Liver (tissue), 9 donors: Measurements from ENCODE around the gene ANKS3. TPM values are rescaled to one million over a fixed set of nuclear protein-coding genes. Genes with fewer than 3 reads are reported as not detected.

Experiments
- DNase-seq: peaks from one replicate; pipeline ENCODE4 v3.0.0-alpha.2; 2017; ENCODE audit warnings: low spot score
- H3K27ac ChIP-seq, 2 donors: one replicate each; pipeline ENCODE4 v1.7.0; 2013; ENCODE audit warnings: inconsistent platforms in 2 of 2, low read length in 2 of 2, control low read depth in 1 of 2, low read depth in 1 of 2, mild to moderate bottlenecking in 1 of 2
- H3K27me3 ChIP-seq, 4 donors: one replicate each; pipeline versions ENCODE4 v1.6.1 to v1.7.0; 2013; ENCODE audit warnings: low read length in 3 of 4, inconsistent platforms in 1 of 4, mild to moderate bottlenecking in 1 of 4, moderate library complexity in 1 of 4; ENCODE audit not compliant: control insufficient read depth in 4 of 4, insufficient read depth in 4 of 4
- H3K36me3 ChIP-seq, 4 donors: one replicate each; pipeline versions ENCODE4 v1.6.1 to v1.7.0; 2013; ENCODE audit warnings: low read length in 3 of 4, mild to moderate bottlenecking in 3 of 4, low read depth in 1 of 4, moderate library complexity in 1 of 4; ENCODE audit not compliant: control insufficient read depth in 4 of 4, insufficient read depth in 3 of 4
- H3K4me1 ChIP-seq, 4 donors: one replicate each; pipeline versions ENCODE4 v1.6.1 to v1.7.0; 2013; ENCODE audit warnings: low read length in 3 of 4, mild to moderate bottlenecking in 3 of 4, moderate library complexity in 1 of 4; ENCODE audit not compliant: control insufficient read depth in 4 of 4, insufficient read depth in 4 of 4
- H3K4me3 ChIP-seq, 3 donors: one replicate each; pipeline versions ENCODE4 v1.6.1 to v1.7.0; 2013; ENCODE audit warnings: low read length in 3 of 3, control low read depth in 1 of 3, low read depth in 1 of 3, mild to moderate bottlenecking in 1 of 3
- H3K9ac ChIP-seq, 2 donors: one replicate each; pipeline ENCODE4 v1.7.0; 2013; ENCODE audit warnings: low read length in 2 of 2, mild to moderate bottlenecking in 2 of 2, moderate library complexity in 2 of 2, control low read depth in 1 of 2, low read depth in 1 of 2
- H3K9me3 ChIP-seq, 4 donors: one replicate each; pipeline versions ENCODE4 v1.6.1 to v1.7.0; 2013; ENCODE audit warnings: low read length in 3 of 4; ENCODE audit not compliant: control insufficient read depth in 4 of 4
- EGR1 ChIP-seq, 2 donors: IDR thresholded peaks; 2 replicates each; pipeline ENCODE4 v1.6.1; 2016 to 2018; ENCODE audit warnings: antibody characterized with exemption in 2 of 2, low read depth in 2 of 2
- FOXA1 ChIP-seq: IDR thresholded peaks from 2 replicates; pipeline ENCODE4 v1.6.1; 2016; ENCODE audit warnings: antibody characterized with exemption
- FOXA2 ChIP-seq: IDR thresholded peaks from 2 replicates; pipeline ENCODE4 v1.6.1; 2016; ENCODE audit warnings: antibody characterized with exemption
- GABPA ChIP-seq, 2 donors: IDR thresholded peaks in 1 of 2; conservative IDR thresholded peaks in 1 of 2; 2 replicates each; pipeline ENCODE4 v1.6.1; 2016; ENCODE audit warnings: antibody characterized with exemption in 2 of 2, mild to moderate bottlenecking in 1 of 2, moderate library complexity in 1 of 2
- HNF4A ChIP-seq, 2 donors: conservative IDR thresholded peaks; 2 replicates each; pipeline ENCODE4 v1.6.1; 2016; ENCODE audit warnings: antibody characterized with exemption in 2 of 2, mild to moderate bottlenecking in 2 of 2
- HNF4G ChIP-seq: IDR thresholded peaks from 2 replicates; pipeline ENCODE4 v1.6.1; 2016; ENCODE audit warnings: antibody characterized with exemption
- JUND ChIP-seq, 2 donors: IDR thresholded peaks; 2 replicates each; pipeline ENCODE4 v1.6.1; 2016; ENCODE audit warnings: antibody characterized with exemption in 2 of 2
- RAD21 ChIP-seq, 2 donors: IDR thresholded peaks; 2 replicates each; pipeline ENCODE4 v1.6.1; 2016; ENCODE audit warnings: antibody characterized with exemption in 2 of 2, mild to moderate bottlenecking in 2 of 2
- RXRA ChIP-seq, 2 donors: IDR thresholded peaks; 2 replicates each; pipeline ENCODE4 v1.6.1; 2017 to 2018; ENCODE audit warnings: antibody characterized with exemption in 2 of 2, mild to moderate bottlenecking in 1 of 2
- TAF1 ChIP-seq: conservative IDR thresholded peaks from 2 replicates; pipeline ENCODE4 v1.6.1; 2016; ENCODE audit warnings: antibody characterized with exemption, mild to moderate bottlenecking
- YY1 ChIP-seq: IDR thresholded peaks from 2 replicates; pipeline ENCODE4 v1.6.1; 2016; ENCODE audit warnings: antibody characterized with exemption, mild to moderate bottlenecking
- WGBS: extraction: QIAGEN DNeasy Blood & Tissue Kit; methylation state at CpG from one replicate; pipeline ENCODE4 v1.1.7; 2013; 5-methylcytosine and 5-hydroxymethylcytosine counted together
- polyA plus RNA-seq, 2 donors: library from polyadenylated mRNA; stranded (reverse) in 1 of 2; unstranded in 1 of 2; fragments of 200-250 nt in 1 of 2; fragments of >200 nt in 1 of 2; fragmentation: Nextera tagmentation in 1 of 2; extraction: Ambion mirVana in 1 of 2; gene quantifications; one replicate each; pipeline versions ENCODE4 v1.2.1 to v1.2.3, GENCODE V29; 2013 to 2015
- total RNA-seq, 2 donors: library from RNA; depleted of rRNA; stranded (reverse); fragments of >200 nt; gene quantifications; one replicate each; pipeline ENCODE4 v1.2.3, GENCODE V29; 2014
- TF ChIP-seq, protein P1 (sequence below): IDR thresholded peaks from 2 replicates; pipeline ENCODE4 v1.6.1; 2016; ENCODE audit warnings: antibody characterized with exemption
- TF ChIP-seq, protein P2 (sequence below): IDR thresholded peaks from 2 replicates; pipeline ENCODE4 v1.6.1; 2016; ENCODE audit warnings: antibody characterized with exemption
- TF ChIP-seq, protein P3 (sequence below): fragments of 150-350 bp; IDR thresholded peaks from 2 replicates; pipeline ENCODE4 v1.5.1; 2017; ENCODE audit warnings: improper control_type of control experiment, low read depth, low read length; ENCODE audit not compliant: missing input control
- TF ChIP-seq, protein P4 (sequence below): IDR thresholded peaks from 2 replicates; pipeline ENCODE4 v1.6.1; 2016; ENCODE audit warnings: antibody characterized with exemption
- TF ChIP-seq, protein P5 (sequence below): IDR thresholded peaks from 2 replicates; pipeline ENCODE4 v1.6.1; 2016; ENCODE audit warnings: antibody characterized with exemption, mild to moderate bottlenecking
- donor health status: healthy.
- donor health status: healthy.
- donor health status: healthy.
- donor health status: healthy.
- donor health status: healthy.

Gene ANKS3
- total and polyA plus RNA-seq, 4 donors, result 4.0 to 14.0 (median 4.7) TPM

DNA sequence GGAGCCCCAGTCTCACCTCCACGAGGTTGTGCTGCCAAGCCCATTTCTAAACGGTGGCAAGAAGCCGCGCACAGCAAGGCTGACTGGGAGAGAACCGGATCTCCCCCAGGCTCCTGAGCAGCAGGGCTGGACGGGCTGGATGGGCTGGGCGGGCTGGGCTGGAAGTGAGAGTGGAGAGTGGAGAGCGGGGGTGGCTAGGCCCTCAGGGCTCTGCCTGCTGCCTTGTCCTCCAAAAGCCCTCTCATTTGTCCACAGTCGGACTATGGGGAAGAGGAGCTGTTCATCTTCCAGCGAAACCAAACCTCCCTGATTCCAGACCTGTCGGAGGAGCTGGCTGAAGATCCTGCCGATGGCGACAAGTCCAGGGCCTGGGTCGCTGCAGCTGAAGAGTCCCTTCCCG lies 3.5 kb upstream of the ANKS3 start:
- H3K9me3 ChIP-seq, result no peaks in the 10 kb centered on the region
- H3K4me3 ChIP-seq, result no peak overlapping the region
- H3K36me3 ChIP-seq, result no peaks in the 10 kb centered on the region
- WGBS, result 81% methylated on average over 15 of the region's 15 CpGs
- no peaks in the 10 kb centered on the region for H3K27me3 ChIP-seq
- no peak for DNase-seq
- TF ChIP-seq FOXA1 (no peak), RAD21 (IDR thresholded peaks at IDR 0.05) (no peak), GABPA (IDR thresholded peaks at IDR 0.05 in 1 of 2, conservative IDR thresholded peaks at IDR 0.05 in 1 of 2) (no peak), YY1 (no peak), FOXA2 (no peak), JUND (IDR thresholded peaks at IDR 0.05) (no peak), HNF4G (no peak), HNF4A (conservative IDR thresholded peaks at IDR 0.05) (no peak), EGR1 (IDR thresholded peaks at IDR 0.05; ENCODE audit: low read depth in 2 of 2) (no peak)
- TF ChIP-seq, protein P1, sequence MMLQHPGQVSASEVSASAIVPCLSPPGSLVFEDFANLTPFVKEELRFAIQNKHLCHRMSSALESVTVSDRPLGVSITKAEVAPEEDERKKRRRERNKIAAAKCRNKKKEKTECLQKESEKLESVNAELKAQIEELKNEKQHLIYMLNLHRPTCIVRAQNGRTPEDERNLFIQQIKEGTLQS, result no peak
- TF ChIP-seq, protein P2, sequence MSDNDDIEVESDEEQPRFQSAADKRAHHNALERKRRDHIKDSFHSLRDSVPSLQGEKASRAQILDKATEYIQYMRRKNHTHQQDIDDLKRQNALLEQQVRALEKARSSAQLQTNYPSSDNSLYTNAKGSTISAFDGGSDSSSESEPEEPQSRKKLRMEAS, result no peak
- TF ChIP-seq, protein P3, sequence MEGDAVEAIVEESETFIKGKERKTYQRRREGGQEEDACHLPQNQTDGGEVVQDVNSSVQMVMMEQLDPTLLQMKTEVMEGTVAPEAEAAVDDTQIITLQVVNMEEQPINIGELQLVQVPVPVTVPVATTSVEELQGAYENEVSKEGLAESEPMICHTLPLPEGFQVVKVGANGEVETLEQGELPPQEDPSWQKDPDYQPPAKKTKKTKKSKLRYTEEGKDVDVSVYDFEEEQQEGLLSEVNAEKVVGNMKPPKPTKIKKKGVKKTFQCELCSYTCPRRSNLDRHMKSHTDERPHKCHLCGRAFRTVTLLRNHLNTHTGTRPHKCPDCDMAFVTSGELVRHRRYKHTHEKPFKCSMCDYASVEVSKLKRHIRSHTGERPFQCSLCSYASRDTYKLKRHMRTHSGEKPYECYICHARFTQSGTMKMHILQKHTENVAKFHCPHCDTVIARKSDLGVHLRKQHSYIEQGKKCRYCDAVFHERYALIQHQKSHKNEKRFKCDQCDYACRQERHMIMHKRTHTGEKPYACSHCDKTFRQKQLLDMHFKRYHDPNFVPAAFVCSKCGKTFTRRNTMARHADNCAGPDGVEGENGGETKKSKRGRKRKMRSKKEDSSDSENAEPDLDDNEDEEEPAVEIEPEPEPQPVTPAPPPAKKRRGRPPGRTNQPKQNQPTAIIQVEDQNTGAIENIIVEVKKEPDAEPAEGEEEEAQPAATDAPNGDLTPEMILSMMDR, result no peak
- H3K4me1 ChIP-seq, result peaks cover 2 to 10% (median 9%) of the 10 kb centered on the region in 4 donors
- no peak overlapping the region for H3K27ac ChIP-seq
- no peak overlapping the region for H3K9ac ChIP-seq

DNA sequence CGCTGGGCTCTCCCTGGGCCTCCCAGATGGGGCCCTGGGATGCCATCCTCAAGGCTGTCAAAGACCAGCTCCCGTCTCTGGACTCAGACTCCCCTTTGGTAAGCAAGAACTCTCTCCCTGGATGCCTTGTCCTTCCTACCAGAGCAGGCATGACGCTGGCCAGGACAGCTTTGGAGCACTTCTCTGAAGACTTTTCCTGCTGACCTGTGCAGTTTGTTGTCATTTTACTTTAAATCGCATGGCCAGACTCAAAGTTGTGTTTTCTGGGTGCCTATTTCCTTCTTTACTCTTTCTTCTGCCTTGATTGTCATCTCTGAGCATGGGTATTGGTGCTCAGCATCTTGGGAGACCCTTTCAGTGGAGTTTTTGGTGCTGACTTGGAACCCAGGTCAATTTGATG lies 2.5 kb upstream of the ANKS3 start:
- TF ChIP-seq, protein P1, result no peak
- TF ChIP-seq FOXA1, result no peak
- no peak for TF ChIP-seq TAF1
- TF ChIP-seq GABPA (IDR thresholded peaks at IDR 0.05 in 1 of 2, conservative IDR thresholded peaks at IDR 0.05 in 1 of 2), result no peak
- TF ChIP-seq, protein P4, sequence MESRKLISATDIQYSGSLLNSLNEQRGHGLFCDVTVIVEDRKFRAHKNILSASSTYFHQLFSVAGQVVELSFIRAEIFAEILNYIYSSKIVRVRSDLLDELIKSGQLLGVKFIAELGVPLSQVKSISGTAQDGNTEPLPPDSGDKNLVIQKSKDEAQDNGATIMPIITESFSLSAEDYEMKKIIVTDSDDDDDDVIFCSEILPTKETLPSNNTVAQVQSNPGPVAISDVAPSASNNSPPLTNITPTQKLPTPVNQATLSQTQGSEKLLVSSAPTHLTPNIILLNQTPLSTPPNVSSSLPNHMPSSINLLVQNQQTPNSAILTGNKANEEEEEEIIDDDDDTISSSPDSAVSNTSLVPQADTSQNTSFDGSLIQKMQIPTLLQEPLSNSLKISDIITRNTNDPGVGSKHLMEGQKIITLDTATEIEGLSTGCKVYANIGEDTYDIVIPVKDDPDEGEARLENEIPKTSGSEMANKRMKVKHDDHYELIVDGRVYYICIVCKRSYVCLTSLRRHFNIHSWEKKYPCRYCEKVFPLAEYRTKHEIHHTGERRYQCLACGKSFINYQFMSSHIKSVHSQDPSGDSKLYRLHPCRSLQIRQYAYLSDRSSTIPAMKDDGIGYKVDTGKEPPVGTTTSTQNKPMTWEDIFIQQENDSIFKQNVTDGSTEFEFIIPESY, result no peak
- no peak for TF ChIP-seq JUND (IDR thresholded peaks at IDR 0.05)
- TF ChIP-seq EGR1 (IDR thresholded peaks at IDR 0.05; ENCODE audit: low read depth in 2 of 2), result no peak
- no peak for TF ChIP-seq FOXA2
- TF ChIP-seq HNF4A (conservative IDR thresholded peaks at IDR 0.05), result no peak
- TF ChIP-seq, protein P5, sequence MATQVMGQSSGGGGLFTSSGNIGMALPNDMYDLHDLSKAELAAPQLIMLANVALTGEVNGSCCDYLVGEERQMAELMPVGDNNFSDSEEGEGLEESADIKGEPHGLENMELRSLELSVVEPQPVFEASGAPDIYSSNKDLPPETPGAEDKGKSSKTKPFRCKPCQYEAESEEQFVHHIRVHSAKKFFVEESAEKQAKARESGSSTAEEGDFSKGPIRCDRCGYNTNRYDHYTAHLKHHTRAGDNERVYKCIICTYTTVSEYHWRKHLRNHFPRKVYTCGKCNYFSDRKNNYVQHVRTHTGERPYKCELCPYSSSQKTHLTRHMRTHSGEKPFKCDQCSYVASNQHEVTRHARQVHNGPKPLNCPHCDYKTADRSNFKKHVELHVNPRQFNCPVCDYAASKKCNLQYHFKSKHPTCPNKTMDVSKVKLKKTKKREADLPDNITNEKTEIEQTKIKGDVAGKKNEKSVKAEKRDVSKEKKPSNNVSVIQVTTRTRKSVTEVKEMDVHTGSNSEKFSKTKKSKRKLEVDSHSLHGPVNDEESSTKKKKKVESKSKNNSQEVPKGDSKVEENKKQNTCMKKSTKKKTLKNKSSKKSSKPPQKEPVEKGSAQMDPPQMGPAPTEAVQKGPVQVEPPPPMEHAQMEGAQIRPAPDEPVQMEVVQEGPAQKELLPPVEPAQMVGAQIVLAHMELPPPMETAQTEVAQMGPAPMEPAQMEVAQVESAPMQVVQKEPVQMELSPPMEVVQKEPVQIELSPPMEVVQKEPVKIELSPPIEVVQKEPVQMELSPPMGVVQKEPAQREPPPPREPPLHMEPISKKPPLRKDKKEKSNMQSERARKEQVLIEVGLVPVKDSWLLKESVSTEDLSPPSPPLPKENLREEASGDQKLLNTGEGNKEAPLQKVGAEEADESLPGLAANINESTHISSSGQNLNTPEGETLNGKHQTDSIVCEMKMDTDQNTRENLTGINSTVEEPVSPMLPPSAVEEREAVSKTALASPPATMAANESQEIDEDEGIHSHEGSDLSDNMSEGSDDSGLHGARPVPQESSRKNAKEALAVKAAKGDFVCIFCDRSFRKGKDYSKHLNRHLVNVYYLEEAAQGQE, result no peak
- TF ChIP-seq RXRA (IDR thresholded peaks at IDR 0.05), result no peak
- TF ChIP-seq HNF4G, result no peak
- TF ChIP-seq, protein P3, result no peak
- 86% methylated on average over 4 of the region's 4 CpGs for WGBS
- no peak overlapping the region for H3K4me3 ChIP-seq

More for the DNA sequence above, 2.5 kb upstream of the ANKS3 start:
- no peaks in the 10 kb centered on the region for H3K27me3 ChIP-seq
- no peak overlapping the region for H3K9ac ChIP-seq
- H3K9me3 ChIP-seq, result no peaks in the 10 kb centered on the region
- H3K4me1 ChIP-seq, result peaks cover 2 to 12% (median 9%) of the 10 kb centered on the region in 4 donors
- DNase-seq, result no peak
- H3K27ac ChIP-seq, result no peak overlapping the region
- no peaks in the 10 kb centered on the region for H3K36me3 ChIP-seq
